Tibial artery (tissue), 4 donors: Measurements from ENCODE around the gene PAOX.
A peak's percentile ranks its signal among the peaks of the same experiment; 100 is the strongest.

Source experiments
- DNase-seq, 2 donors: peaks; one replicate each; pipeline ENCODE4 v3.0.0-alpha.2; 2019
- H3K27ac ChIP-seq, 2 donors: fragments of 200-600 bp; sonication (generic) in 1 of 2; 1 replicate in 1 of 2; 2 replicates in 1 of 2; pipeline ENCODE4 v1.5.1; 2018 to 2019; ENCODE audit warnings: mild to moderate bottlenecking in 1 of 2
- H3K27me3 ChIP-seq, 2 donors: fragments of 200-600 bp; sonication (generic) in 1 of 2; one replicate each; pipeline versions ENCODE4 v1.5.1 to v1.6.0; 2016 to 2019
- H3K36me3 ChIP-seq, 3 donors: fragments of 200-600 bp; sonication (generic) in 2 of 3; one replicate each; pipeline ENCODE4 v1.5.1; 2016 to 2019; ENCODE audit warnings: mild to moderate bottlenecking in 2 of 3
- H3K4me1 ChIP-seq, 4 donors: fragments of 200-600 bp; sonication (generic) in 2 of 4; 1 replicate in 3 of 4; 2 replicates in 1 of 4; pipeline ENCODE4 v1.5.1; 2016 to 2019
- H3K4me3 ChIP-seq, 2 donors: fragments of 200-600 bp; sonication (generic) in 1 of 2; 1 replicate in 1 of 2; 2 replicates in 1 of 2; pipeline ENCODE4 v1.5.1; 2018 to 2019; ENCODE audit warnings: mild to moderate bottlenecking in 2 of 2
- H3K9me3 ChIP-seq, 3 donors: fragments of 200-600 bp; sonication (generic) in 1 of 3; one replicate each; pipeline ENCODE4 v1.5.1; 2016 to 2019
- CTCF ChIP-seq, 2 experiments: fragments of 200-600 bp in 1 of 2; fragments of 450-650 bp in 1 of 2; IDR thresholded peaks; one replicate each; pipeline ENCODE4 v1.5.1; 2017 to 2019; ENCODE audit warnings: antibody characterized with exemption in 2 of 2, mild to moderate bottlenecking in 1 of 2, moderate library complexity in 1 of 2
- intact Hi-C: fragments of 100-400 bp; cut with DNase I; formaldehyde crosslinking; loops from one replicate; pipeline ENCODE4 v1.15.0; 2023; ENCODE audit warnings: low total_unique reads

Gene PAOX

DNA sequence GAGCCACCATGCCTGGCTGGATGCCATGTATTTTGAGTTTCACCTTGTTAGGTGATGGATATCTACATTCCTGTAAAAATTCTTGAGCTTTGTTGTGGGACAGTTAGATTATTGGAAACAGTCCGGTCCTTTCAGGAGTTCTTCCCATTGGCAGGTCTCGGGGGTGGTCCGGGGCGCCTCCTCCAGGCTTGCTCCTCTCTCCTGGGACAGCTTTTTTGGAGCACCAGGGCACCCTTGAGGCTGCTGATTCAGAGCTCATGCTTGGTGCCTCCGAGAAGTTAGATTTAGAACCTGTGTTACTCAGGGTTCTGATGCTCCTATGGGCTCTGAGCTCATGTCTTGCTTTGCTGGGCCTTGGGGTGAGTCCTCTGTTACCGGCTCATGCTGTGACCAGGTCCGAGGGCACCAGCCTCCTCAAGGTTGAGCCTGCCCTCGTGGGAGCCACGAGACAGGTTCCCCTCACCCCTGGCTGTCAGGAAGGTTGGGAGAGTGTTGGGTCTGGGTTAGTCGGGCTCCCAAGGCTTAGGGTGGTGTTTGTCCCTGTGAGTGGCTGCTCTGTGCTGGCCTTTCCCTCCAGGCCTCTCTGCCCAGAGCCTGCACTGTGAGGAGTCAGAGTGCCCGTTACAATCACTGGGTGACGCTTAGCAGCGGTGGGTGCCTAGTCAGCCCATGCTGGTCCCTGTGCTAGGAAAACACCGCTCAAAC, 39.4 kb downstream of the PAOX start:
- H3K4me3 ChIP-seq: no peak overlapping the region

GRCh38 chr10:133419211-133419950, 40.3 kb downstream of the PAOX start:
- no peak for DNase-seq
- Histone ChIP-seq H3K27me3 (peaks cover 0 to 55% of the 10 kb centered on the region in 2 donors), H3K36me3 (peaks cover 34 to 55% (median 39%) of the 10 kb centered on the region in 3 donors), H3K4me3 (no peak overlapping the region), H3K4me1 (peaks cover 0 to 14% (median 10%) of the 10 kb centered on the region in 4 donors), H3K9me3 (no peaks in the 10 kb centered on the region), H3K27ac (no peak overlapping the region)
- TF ChIP-seq CTCF (IDR thresholded peaks at IDR 0.05): no peak
- intact Hi-C loops: no loop called here

More for the DNA sequence above, 39.4 kb downstream of the PAOX start:
- Histone ChIP-seq H3K36me3 (peaks cover 37 to 59% (median 41%) of the 10 kb centered on the region in 3 donors), H3K9me3 (no peaks in the 10 kb centered on the region), H3K27ac (no peak overlapping the region), H3K4me1 (peaks cover 0 to 13% (median 7%) of the 10 kb centered on the region in 4 donors), H3K27me3 (peaks cover 0 to 52% of the 10 kb centered on the region in 2 donors)
- DNase-seq: no peak
- no peak for TF ChIP-seq CTCF (IDR thresholded peaks at IDR 0.05)
- intact Hi-C loops: no loop called here

GRCh38 chr10:133420028-133420427, 41.0 kb downstream of the PAOX start:
- no peak overlapping the region for H3K27ac ChIP-seq
- H3K4me3 ChIP-seq: no peak overlapping the region
- H3K4me1 ChIP-seq: peaks cover 0 to 14% (median 10%) of the 10 kb centered on the region in 4 donors
- peaks cover 32 to 49% (median 32%) of the 10 kb centered on the region in 3 donors for H3K36me3 ChIP-seq
- intact Hi-C loops: no loop called here
- H3K27me3 ChIP-seq: peaks cover 0 to 55% of the 10 kb centered on the region in 2 donors
- DNase-seq: no peak
- no peak for TF ChIP-seq CTCF (IDR thresholded peaks at IDR 0.05)
- H3K9me3 ChIP-seq: no peaks in the 10 kb centered on the region

GRCh38 chr10:133420579-133420978, 41.5 kb downstream of the PAOX start:
- no peak overlapping the region for H3K4me3 ChIP-seq
- H3K4me1 ChIP-seq: peaks cover 0 to 14% (median 10%) of the 10 kb centered on the region in 4 donors
- intact Hi-C loops: no loop called here
- H3K36me3 ChIP-seq: peaks cover 28 to 43% (median 29%) of the 10 kb centered on the region in 3 donors
- no peak overlapping the region for H3K27ac ChIP-seq
- no peak for DNase-seq
- H3K9me3 ChIP-seq: no peaks in the 10 kb centered on the region
- no peak for TF ChIP-seq CTCF (IDR thresholded peaks at IDR 0.05)
- peaks cover 0 to 55% of the 10 kb centered on the region in 2 donors for H3K27me3 ChIP-seq

DNA sequence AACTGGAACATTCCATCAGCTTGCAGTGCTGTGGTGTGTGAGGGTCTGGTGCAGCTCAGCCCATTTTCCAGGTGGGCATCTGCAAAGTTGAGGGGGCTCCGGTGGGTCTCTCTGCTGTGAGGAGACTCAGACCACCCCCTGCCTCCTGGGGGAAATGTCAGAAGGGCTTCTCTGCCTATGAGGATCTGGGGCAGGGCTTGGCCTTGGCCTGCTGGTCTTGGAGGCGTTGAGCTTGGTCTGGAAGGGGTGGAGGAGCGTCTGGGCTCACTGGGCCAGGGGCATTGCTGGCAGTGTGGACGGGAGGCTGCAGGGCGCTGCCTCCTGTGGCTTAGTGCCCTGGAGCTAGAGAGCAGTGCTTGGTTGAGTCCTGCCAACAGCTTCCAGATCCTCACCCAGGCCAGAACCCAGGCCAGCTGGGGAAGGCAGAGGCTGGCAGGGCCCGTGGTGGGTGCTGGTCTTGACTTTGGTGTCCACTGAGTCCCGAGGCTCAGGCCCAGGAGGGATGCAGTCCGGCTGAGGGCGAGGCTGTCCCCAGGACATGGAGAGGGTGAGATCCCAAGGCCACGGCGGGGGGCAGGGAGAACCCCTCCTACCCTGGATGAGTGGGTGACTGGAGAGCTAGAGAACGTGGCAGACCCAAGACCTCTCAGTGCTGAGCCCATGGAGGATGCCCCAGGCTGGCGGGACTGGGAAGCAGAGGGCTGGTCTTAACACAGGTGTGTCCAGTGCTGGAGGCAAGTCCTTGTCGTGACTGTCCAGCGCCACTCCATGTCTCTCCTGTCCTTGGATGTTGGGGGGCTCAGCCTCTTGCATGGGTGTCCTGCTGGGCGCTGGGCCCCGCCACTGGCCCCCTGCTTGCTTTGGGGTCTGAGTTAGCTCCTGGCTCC, 42.5 kb downstream of the PAOX start:
- no peak for TF ChIP-seq CTCF (IDR thresholded peaks at IDR 0.05)
- DNase-seq: peak in 1 of 2 donors; percentile 59
- Histone ChIP-seq H3K27ac (no peak overlapping the region), H3K36me3 (peaks cover 22 to 39% (median 28%) of the 10 kb centered on the region in 3 donors), H3K27me3 (peaks cover 0 to 55% of the 10 kb centered on the region in 2 donors), H3K9me3 (no peaks in the 10 kb centered on the region), H3K4me1 (peaks cover 0 to 14% (median 10%) of the 10 kb centered on the region in 4 donors), H3K4me3 (no peak overlapping the region)
- intact Hi-C loops: no loop called here
